Hematopoietic multipotent progenitor cell treated with erythropoietin and hydrocortisone succinate and interleukin-3 and kit ligand, for 6 days (in vitro differentiated cells): ENCODE results near the gene TMPRSS11A.

ENCODE experiments used
- DNase-seq: peaks from one replicate; pipeline ENCODE4 v3.0.0-alpha.2; 2015

Gene TMPRSS11A

DNA sequence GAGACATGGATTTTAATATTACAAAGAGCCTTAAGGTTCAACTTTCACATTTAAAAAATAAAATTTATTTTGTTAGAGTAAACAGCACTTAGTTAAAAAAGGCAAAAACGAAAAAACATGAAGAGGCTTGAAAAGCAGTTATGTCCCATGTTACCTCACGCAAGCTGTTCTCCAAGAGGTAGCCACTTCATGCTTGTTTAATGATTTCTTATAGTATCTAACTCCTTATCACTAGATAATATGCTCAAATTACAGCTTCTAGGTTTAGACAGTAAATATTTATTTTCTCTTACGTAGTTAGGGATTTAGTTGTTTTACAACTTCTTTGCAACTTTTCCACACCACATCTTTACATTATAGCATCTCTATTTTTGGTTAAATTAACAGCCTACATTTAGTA lies 51.7 kb downstream of the TMPRSS11A start:
- DNase-seq, result no peak

DNA sequence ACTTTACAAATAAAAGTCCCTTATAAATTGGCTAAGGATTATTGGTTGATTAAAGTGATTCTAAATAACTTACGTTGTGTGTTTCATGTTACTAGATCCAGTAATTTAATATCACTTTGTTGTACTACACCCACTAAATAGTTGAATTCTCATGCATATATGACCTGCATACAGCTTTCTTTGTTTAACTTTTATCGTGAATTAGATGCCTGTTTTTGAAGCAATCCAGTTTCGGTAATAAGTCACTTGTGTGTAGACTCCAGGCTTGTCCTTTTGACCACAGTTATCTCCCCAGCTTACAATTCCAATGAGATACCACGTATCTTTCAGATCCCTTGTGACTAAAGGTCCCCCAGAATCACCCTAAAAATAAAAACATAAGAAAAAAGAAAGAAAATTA lies 52.2 kb downstream of the TMPRSS11A start:
- DNase-seq, result no peak

GRCh38 chr4:67910585-67910905 lies 52.7 kb downstream of the TMPRSS11A start:
- DNase-seq, result no peak

- peak; percentile 60 for DNase-seq
Measured at GRCh38 chr4:67909905-67910584, 53.2 kb downstream of the TMPRSS11A start.

DNA sequence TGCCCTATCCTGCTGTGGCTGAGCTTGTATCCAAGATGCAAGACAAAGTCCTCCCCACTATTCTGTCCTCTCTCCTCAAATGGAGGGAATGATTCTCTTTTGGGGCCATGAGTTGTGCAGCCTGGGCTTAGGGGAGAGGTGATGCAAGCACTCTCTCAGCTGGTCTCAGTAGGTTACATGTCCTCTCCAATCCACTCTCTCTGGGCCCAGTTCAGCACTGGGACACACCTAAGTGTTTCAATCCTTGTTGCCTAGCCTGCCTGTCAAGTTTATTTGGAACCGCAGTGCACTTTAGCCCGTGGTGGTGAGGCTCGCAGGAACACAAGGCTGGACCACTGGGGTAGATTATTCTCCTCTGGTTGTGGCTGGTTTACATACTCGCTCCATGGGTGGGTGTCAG lies 55.6 kb downstream of the TMPRSS11A start:
- DNase-seq, result no peak

DNA sequence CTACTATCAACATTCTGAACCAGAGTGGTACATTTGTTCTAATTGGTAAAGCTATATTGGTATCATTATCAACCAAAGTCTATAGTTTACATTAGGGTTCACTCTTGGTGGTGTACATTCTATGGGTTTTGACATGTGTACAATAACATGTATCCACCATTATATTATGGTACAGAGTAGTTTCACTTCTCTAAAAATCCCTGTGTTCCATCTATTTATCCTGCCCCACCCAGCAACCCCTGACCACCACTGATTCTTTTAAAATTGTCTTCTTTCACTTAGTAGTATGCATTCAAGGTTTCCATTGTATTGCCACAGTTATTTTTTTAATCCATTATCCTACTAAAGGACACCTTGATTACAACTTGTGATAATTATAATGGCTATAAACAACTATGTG lies 64.2 kb downstream of the TMPRSS11A start:
- no peak for DNase-seq

- no peak for DNase-seq
Measured at GRCh38 chr4:67897686-67898085, 65.6 kb downstream of the TMPRSS11A start.

GRCh38 chr4:67896421-67897065 lies 66.8 kb downstream of the TMPRSS11A start:
- DNase-seq, result no peak

GRCh38 chr4:67894659-67895058 lies 68.6 kb downstream of the TMPRSS11A start:
- DNase-seq, result no peak

GRCh38 chr4:67892905-67893304 lies 70.4 kb downstream of the TMPRSS11A start:
- no peak for DNase-seq

- no peak for DNase-seq
Measured at GRCh38 chr4:67892253-67892652, 71.0 kb downstream of the TMPRSS11A start.

GRCh38 chr4:67891645-67892044 lies 71.6 kb downstream of the TMPRSS11A start:
- DNase-seq, result no peak

GRCh38 chr4:67886281-67886680 lies 77.0 kb downstream of the TMPRSS11A start:
- no peak for DNase-seq

GRCh38 chr4:67885762-67886161 lies 77.5 kb downstream of the TMPRSS11A start:
- no peak for DNase-seq

- DNase-seq, result no peak
Measured at GRCh38 chr4:67884701-67885100, 78.6 kb downstream of the TMPRSS11A start.

DNA sequence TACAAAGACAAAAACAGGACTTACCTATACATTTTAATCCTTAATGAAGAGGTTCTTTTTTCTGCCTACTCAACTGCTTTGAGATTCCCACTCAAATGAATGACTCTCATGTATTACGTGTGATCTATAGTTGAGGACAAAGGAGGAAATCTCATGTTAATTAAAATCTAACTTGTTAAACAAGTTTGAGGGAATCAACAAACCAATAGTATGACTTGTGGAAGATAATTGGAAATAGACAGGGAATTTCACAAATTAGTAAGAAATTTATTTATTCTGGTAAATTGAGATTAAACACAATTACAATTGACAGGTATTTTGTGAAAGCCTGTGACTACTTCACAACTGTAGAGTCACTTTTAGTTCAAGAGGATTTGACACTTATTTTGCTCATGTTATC lies 79.4 kb downstream of the TMPRSS11A start, which contains the start of gene TMPRSS11D:
Gene TMPRSS11D (minus strand): TSS at position 101 of the 400 bp plus-strand sequence. CDS start 69 bp downstream, at position 32.
- DNase-seq, result no peak

DNA sequence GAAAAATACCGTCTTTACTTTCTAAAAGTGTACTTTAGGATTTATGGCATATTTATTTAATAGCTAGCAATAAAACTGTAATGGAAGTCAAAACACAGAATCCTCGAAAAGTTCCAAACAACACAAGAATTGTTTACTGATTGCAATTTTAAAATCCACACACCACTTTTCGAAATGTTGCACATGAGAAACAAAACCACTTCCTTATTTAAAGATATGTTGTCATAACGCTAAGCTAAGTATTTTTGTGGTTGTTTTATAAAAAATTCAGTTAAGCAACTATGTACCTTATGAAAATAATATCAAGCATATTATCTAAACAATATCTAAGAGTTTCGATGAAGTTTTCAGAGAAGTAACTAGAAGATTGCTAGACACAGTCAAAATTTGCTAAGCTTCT lies 79.8 kb downstream of the TMPRSS11A start:
- DNase-seq, result peak; percentile 39

DNA sequence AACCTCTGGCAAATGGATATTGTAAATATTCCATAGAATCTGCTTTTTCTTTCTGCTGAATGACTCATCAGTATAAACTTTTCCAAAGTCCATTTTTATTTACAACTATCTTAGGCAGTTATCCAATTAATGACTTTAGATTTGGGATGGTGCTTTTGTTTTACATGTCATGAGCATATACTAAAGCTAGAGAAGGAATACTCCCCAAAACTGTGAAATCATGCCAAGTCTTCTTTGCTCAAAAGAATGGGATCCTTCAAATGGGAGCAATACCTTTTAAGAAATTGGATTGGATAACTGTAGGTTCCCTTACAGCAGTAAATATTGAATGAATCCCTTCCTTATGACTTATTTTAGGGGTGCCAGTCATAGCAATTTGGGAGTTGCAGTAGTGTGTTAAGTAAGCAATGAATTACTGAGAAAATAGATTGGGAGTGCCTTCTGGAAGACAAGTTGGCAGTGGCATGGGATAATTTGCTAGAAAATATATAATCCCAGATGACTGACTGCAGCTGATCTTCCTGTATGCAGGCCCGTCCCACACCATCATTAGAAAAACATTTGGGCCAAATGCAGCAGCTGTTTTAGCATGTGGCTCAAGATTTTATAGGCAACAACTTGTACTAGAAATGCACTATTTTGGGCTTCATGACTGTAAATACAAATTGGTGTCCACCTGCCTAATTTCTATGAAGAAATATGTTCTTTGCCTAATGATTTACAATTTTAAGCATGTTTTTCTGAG lies 82.3 kb downstream of the TMPRSS11A start:
- DNase-seq, result no peak

GRCh38 chr4:67879486-67879885 lies 83.8 kb downstream of the TMPRSS11A start:
- DNase-seq, result peak; percentile 11

GRCh38 chr4:67877086-67877485 lies 86.2 kb downstream of the TMPRSS11A start:
- no peak for DNase-seq

GRCh38 chr4:67874986-67875385 lies 88.3 kb downstream of the TMPRSS11A start:
- DNase-seq, result no peak

DNA sequence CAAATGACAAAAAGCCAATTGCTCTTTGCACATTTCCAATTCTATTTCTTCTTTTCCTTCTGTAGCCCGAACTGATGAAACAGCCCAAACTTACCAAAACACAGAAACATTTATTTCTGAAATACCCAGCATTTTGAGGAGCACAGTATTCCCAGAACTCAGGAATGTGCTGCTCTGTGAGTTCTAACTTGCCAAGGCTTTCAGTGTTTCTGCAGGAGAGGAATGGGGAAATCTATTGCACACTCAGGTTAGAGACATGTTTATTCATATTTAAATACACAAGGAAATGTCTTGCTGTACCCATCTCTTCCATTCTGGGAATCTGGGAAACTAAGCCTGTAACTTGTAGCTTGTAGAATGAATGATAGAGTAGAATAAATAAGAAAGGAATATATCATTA lies 90.2 kb downstream of the TMPRSS11A start:
- DNase-seq, result no peak

- peak; percentile 73 for DNase-seq
Measured at GRCh38 chr4:67871867-67872266, 91.4 kb downstream of the TMPRSS11A start.

GRCh38 chr4:67869580-67870190 lies 93.6 kb downstream of the TMPRSS11A start:
- DNase-seq, result no peak
